Measurements from ENCODE around the gene PABPN1. TPM values are rescaled to one million over a fixed set of nuclear protein-coding genes. Genes with fewer than 3 reads are reported as not detected.

Gene PABPN1
- total RNA-seq, 1 experiment from 2014 or later: 184 TPM

- intact Hi-C loops (cut with micrococcal nuclease): no loop called here
- H3K27ac ChIP-seq (ENCODE audit: low read depth, low read length): no peak overlapping the region
- ChIA-PET POLR2A (no interaction called here), RAD21 (ENCODE audit: low non-redundant PET in 1 of 2, low total read pairs in 2 of 2, uncharacterized antibody in 2 of 2, unreplicated experiment in 2 of 2) (no interaction called here), CTCF (no interaction called here)
- no peaks in the 10 kb centered on the region for H4K20me1 ChIP-seq (ENCODE audit: insufficient read depth)
- TF ChIP-seq CEBPB (IDR thresholded peaks at IDR 0.05; ENCODE audit: low read depth): no peak
- no peak for TF ChIP-seq CBX3 (IDR thresholded peaks at IDR 0.05; ENCODE audit: low read depth)
- TF ChIP-seq FOSL1 (IDR thresholded peaks at IDR 0.05; ENCODE audit: low read depth): no peak
- TF ChIP-seq SIN3A (IDR thresholded peaks at IDR 0.05; ENCODE audit: low read depth): no peak
- no peak for TF ChIP-seq ZBTB33 (IDR thresholded peaks at IDR 0.05; ENCODE audit: extremely low read depth, insufficient replicate concordance, low read length)
- TF ChIP-seq ZNF274 (IDR thresholded peaks at IDR 0.05; ENCODE audit: low read depth, low read length): no peak
- TF ChIP-seq MAX (IDR thresholded peaks at IDR 0.05): no peak
- TF ChIP-seq POLR2AphosphoS5 (IDR thresholded peaks at IDR 0.05; ENCODE audit: low read depth, low read length): no peak
- TF ChIP-seq SP1 (IDR thresholded peaks at IDR 0.05; ENCODE audit: low read depth): no peak
- TF ChIP-seq ATF3 (IDR thresholded peaks at IDR 0.05): no peak
- no peak for TF ChIP-seq POLR2A (IDR thresholded peaks at IDR 0.05; ENCODE audit: borderline replicate concordance, extremely low read depth, insufficient read depth, insufficient read length)
- no peak for TF ChIP-seq SRF (IDR thresholded peaks at IDR 0.05; ENCODE audit: low read depth)
- no peak overlapping the region for H3K4me2 ChIP-seq (ENCODE audit: low read length)
- BruUV-seq (replicated peaks): no TSS peak
- no peak overlapping the region for H3K4me3 ChIP-seq (replicated peaks in 1 of 2; ENCODE audit: low read depth in 1 of 2, low read length in 2 of 2)
- H3K9me2 ChIP-seq (ENCODE audit: insufficient read depth): no peaks in the 10 kb centered on the region
- H3K36me3 ChIP-seq (ENCODE audit: control insufficient read depth in 1 of 2, insufficient read depth in 2 of 2, low read length in 2 of 2): no peaks in the 10 kb centered on the region
- H3K27me3 ChIP-seq (ENCODE audit: insufficient read depth, low read length): no peaks in the 10 kb centered on the region
- H3K79me2 ChIP-seq (ENCODE audit: insufficient read depth, low read length): no peaks in the 10 kb centered on the region
- H3K9ac ChIP-seq (ENCODE audit: low read length): no peak overlapping the region
- no peak overlapping the region for H2AFZ ChIP-seq (ENCODE audit: low read depth, low read length, poor library complexity, severe bottlenecking)
- H3K4me1 ChIP-seq (ENCODE audit: control insufficient read depth in 1 of 2, insufficient read depth in 2 of 2, low read length in 2 of 2): no peaks in the 10 kb centered on the region
- no peaks in the 10 kb centered on the region for H3K9me3 ChIP-seq (ENCODE audit: control insufficient read depth in 1 of 2, insufficient read depth in 1 of 2, low read depth in 1 of 2, low read length in 2 of 2)
- no peak for DNase-seq (ENCODE audit: low read depth, low spot score)
- no peak for ATAC-seq
Measured at GRCh38 chr14:23347406-23348296, 26.4 kb downstream of the PABPN1 start.
